Stimulated activated CD4-positive, alpha-beta T cell treated with anti-CD3 and anti-CD28 coated beads, Interleukin-1b, Interleukin-23, amount 100 ng/mL, for 48 hours (primary cell): Measurements from ENCODE around the gene VSIR.

ENCODE experiments used
- DNase-seq: peaks from one replicate; pipeline ENCODE4 v3.0.0-alpha.2; 2020

Gene VSIR

DNA sequence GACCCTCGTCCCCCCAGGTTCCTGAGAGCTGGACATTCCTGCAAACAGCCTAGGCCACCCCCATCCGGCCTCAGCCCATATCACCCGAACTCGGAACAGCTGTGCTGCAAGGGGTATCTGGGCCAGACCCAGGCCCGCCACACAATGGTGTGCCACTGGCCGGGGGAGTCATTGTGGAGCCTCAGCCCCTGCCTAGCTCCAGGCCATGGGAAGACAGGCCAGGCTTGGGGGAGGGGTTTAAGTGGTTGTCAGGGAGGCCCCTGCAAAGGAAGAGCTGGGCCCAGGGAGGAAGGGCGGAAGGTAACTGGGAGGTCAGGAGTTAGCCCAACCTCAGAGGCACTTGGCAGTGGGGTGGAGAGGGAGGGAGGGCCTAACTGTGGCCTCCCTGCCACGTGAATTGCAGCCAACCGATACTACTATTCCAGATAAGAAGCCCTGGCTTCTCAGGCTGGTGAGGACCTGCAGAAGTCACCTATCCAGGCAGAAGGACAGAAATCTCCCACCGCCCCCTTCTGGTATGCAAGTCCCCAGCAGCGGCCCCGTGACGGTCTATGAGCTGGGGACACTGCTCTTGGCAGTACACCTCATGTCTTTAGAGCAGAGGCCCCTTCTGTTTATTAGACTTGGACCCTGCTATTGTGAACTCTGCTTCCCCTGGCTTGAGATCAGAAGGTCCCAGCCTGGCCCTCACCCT lies 26.8 kb downstream of the VSIR start:
- DNase-seq: peak; percentile 37

DNA sequence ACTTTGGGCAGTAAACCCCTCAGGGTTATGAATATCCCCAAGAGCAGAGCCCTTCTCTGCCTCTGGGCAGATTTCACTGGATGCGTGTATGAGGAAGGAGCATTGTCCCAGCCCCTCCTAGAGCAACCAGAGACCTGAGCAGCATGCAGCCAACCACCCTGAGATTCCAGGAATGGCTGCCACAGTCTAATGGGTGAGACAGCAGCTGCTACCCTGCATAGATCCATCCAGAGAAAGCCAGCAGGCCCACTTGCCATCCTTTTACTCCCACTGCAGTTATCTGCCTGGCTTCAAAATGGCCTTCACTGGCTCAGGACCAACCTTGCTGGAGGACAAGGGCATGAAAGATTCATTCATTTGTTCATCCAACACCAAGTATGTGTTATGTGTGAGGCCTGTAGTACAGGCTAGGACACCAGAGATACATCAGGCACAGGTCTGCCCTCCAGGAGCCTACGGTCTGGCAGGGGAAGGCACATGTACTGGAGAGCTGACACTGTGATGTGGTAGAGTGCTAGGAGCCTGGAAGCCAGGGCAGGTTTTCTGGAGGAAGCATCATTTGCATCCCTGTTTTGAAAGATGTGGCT lies 27.6 kb downstream of the VSIR start:
- no peak for DNase-seq

DNA sequence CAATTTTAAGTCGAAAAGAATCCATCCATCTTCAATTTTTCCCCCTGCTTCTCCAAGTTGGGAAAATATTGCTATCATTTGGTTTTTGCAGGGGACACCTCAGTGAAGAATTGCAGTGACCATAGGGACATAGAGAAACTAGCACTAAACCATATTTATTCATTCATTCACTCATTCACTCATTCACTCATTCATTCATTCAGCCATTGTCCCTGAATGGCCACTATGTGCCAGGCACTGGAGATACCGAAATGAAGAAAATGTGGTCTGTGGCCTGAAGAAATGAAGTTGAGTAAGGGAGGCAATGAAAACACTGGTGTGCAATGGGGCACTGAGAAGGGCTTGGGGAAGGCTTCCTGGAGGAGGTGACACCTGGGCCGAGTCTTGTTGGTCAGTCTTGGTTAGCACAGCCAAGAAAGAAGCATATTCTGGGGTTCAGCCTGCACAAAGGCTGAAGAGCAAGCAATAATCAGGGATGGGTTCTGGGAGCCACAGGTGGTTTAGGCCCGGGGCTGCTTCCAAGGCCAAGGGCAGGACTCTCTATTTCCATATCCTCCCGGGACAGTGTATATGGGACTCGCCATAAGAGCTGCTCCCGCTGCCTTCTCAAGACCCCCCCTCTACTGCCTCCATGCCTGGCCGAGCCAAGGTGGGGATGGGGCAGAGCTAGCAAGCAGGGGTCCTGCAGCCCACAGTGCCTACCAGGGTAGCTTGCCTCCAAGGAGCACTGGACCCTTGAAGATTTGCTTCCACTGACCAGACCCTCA lies 28.2 kb downstream of the VSIR start:
- DNase-seq: no peak

DNA sequence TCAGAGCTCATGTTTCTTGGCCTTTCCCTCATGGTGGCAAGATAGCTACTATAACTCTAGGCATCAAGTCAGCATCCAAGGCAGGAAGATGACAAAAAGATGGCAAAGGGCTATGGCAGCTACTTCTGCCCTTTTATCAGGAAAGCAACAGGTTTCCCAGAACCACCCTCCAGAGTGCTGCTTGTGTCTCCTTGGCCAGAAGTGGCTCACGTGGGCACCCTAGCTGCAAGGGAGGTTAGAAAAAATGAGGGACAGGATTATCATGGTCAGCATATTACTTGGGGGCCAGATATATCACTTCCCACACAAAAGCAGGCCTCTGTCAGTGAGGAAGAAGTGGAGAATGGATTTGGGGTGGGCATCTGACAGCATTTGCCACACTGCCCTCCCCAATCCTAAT lies 29.5 kb downstream of the VSIR start:
- DNase-seq: no peak

DNA sequence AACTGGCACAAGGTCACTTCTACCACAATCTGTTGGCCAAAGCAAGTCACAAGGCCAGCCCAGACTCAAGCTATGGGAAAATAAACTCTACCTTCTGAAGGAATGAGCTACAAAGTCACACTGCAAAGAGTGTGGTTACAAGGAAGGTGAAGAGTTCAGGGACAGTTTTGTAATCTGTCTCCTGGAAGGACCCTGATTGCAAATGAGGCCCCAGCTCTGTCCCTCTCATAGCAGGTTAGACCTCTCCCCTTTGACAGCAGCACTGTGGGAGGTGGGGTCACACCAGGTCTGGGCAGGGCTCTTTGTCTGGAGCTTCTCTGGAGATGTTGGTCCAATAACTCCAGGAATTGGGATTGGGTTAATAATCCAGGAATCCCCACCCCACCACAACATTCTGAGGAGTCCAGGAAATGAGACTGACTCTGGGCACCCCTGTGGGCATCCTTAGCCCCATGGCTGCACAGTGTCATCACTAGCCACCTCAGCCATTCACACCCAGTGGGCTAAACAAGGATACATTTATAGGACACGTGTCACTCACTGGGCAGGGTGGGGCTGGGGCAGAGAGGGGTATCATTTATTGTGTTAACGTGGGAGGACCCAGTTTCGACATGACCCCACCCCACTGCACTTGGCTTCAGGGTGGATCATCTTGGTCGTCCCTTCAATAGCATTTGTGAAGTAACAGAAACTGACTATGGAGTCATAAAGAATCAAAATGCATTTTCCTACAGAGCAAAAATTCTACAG lies 30.1 kb downstream of the VSIR start:
- no peak for DNase-seq

DNA sequence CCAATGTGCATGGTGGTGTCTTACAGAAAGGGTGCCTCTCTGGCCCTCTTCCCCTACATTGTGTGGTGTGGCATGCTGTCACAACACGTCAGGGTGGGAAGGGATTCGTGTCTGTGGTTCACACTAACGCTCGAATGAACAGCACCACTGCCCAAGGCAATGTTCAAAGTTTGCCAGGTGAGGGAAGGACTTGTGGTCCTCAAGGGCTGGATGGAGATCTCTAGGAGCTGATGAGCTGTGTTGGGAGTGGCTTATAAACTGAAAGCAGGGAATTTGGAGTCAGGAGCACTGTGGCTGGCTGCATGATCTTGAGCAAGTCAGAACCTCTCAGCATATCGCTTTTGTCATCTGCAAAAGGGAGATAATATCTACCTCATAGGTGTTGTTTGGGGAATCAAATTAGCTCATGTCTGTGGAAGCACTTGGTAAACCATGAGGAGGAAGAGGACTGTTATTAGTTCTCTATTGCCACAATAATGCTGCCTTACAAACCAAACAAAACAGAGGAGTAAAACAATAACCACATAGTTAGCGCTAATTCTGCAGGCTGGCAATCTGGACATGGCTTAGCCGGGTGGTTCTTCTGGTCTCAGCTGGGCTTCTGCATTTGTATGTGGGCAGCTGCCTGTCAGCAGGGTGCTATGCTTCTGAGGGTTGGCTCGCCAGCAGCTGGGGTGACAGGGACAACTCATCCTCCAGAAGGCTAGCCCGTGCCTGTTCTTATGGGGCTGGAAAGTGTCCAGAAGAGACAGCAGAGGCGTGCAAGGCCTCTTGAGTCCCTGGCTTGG lies 30.8 kb downstream of the VSIR start:
- no peak for DNase-seq

DNA sequence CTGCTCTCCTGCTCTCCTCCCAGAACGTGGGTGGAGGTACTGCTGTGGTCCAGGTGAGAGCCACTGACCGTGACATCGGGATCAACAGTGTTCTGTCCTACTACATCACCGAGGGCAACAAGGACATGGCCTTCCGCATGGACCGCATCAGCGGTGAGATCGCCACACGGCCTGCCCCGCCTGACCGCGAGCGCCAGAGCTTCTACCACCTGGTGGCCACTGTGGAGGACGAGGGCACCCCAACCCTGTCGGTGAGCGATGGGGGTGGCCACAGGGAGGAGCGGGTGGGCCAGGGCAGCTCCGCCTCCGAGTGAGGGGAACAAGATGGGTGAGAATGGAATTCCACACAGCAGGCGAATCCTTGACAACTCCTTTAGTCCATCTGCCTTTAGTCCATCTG lies 31.6 kb downstream of the VSIR start:
- no peak for DNase-seq

DNA sequence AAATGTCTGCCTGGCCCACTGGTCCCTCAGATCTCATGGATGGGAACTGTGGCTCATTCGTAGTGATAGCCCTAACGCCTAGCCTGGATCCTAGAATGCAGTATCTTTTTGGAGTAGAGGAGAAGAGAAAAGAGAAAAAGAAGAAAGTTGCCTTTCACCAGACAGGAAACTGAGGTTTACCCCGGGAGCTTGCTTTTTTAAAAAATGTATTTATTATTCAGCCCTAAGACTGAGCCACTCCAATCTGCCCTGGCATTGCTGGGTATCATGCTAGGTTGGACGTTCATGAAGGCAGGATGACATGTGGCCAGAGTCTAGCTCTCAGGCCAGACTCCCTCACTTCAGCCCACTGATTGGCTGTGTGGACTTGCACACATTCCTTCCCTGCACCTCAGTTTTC lies 32.3 kb downstream of the VSIR start:
- no peak for DNase-seq

DNA sequence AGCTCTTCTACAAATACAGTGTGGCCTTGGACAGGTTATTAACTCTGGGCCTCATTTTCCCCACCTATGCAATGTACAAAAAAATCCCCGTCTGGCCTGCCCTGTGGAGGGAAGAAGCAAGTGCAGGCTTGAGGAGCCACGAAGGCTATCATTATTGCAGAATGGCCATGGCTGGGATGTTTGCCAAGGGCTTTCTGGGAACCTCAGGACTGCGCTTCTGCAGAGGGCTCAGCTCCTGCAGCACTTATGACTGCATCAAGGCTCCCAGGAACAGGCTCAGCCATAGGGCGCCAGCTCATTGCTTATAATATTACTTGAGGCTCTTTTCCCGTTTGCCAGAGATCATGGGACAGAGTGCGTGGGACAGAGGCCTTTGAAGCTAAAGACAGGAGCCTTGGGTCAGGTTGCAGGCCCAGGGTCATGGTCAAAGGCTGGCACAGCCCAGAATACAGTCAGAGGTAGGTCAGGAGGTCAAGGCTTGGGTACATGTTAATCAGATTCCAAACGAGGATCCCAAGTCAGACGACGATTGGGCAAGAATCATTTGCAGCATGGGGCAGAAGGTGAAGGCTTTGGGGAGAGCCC lies 33.2 kb downstream of the VSIR start:
- DNase-seq: no peak

DNA sequence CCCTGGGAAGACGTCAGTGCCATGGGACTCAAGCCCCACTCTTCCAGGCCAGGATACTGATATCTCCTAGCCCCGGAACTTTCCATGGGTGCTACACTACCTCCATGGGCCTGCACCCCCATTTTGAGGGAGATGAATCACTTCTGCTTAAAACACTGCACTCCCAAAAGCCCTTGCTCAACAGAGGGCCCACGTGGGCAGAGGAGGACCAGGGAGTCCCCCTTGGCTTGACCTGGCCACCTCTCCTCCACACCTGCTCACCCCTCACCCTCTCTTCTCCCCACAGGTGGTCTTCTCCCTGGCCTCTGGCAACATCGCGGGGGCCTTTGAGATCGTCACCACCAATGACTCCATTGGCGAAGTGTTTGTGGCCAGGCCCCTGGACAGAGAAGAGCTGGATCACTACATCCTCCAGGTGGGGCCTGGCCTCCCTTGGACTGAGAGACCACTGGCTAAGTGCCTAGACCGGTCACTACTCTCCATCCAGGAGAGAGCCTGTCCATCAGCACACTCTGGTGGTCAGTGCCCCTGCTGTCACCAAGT lies 33.9 kb downstream of the VSIR start:
- DNase-seq: no peak

DNA sequence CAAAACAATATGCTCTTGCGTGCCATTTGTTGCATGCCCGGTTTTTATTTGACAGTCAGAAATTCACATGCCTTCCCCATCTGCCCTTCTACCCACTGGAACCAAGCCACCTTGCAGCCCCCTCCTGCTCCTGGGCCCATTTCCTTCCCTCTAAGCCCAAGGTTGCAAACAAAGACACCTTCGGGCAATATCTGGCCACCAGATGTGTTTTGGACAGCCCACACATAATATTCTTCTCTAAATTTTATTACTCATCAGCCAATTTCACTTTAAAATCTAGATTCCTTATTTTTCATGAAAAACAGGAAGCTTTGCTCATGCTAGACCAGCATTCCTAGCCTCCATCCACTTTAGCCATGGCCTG lies 35.5 kb downstream of the VSIR start:
- no peak for DNase-seq

DNA sequence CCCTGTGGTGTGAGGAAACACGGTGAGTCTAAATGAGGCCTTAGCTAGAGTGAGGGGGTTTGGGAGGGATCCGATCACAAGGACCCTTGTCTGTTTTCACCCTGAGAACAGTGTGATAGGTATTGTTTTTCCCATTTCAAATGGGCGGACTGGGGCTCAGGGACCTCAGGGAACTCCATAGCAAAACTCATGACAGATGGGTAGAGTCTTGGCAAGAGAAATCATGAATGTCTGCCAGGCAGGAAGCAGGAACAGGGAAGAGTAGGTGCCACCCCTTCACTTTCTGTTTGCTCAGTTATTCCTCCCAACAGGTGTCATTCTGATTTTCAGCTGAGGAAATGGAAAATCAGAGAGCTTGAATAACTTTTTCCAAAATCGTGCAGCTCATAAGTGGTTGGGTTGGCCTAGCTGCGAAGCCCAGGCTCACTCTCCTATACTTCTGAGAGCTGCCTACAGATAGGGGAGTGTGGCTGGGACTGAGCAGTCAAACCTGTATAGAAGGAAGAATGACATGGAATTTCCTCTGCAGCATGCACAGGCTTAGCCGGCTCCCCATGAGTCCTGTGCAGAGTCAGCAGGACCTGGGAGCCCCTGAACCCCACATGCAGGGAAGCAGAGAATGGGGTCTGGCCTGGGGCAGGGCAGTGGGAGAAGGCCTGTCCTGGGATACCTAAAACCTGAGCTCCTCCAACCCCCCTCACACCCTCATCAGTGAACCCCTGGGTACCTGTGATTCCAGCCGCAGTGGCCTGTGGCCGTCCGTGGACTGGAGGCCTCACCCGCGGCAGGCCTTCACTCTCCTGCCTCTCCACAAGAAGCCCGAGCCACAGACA lies 36.1 kb downstream of the VSIR start:
- peak; percentile 55 for DNase-seq

DNA sequence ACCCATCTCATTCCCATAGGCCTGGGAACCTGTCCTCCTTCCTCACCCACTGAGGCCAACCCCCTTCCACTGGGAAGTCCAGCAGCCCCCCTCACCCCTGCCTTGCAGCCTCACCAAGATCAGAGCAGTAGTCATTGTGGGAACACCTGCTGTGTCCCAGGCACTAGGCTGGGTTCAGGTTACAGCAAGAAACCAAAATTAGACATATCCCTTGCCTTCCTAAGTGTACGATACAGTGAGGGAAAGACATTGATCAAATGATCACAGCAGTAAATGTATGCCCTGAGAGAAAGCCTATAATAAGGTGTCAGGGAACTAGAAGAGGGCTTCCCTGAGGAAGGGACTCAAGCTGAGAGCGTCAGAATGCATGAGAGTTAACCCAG lies 36.8 kb downstream of the VSIR start:
- no peak for DNase-seq

DNA sequence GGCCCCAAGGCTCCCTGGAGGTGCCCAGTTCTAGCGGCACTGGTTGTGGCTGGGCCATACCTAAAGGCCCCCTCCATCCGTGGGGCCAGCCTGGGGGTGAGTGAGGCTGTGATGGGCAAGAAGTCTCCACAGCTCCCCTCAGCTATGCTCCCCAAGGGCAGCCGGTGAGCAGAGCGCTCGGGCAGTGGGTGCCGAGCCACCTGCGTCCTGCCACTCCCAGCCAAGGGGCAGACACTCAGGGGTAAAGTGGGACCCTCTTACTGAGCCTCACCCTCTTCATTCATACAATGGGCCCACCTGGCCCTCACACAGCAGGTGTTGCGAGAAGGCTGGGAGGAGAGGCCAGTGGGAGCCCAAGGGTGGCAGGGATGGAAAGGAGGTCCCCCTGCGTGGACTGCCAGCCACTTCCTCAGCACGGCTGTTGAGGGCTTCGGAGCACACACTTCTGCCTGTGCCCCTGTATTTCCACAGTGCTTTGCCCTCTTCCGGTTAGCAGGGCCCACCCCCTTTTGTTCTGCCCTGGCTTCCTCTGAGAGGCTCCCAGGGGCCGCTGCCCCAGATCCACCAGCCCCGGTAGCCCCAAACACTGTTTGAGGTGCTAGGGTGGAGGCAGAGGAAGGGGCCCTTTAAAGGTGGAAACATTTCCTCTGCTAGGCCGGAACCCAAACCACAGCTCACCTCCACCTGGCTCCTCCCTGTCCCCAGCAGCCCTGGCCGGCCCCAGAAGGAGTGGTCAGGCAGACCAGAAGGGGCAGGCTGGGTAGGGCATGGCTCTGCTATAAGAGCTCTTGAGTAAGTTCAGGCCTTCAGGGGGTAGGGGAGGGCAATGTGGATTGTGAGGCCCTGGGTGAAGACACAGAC lies 37.4 kb downstream of the VSIR start:
- peak; percentile 56 for DNase-seq

DNA sequence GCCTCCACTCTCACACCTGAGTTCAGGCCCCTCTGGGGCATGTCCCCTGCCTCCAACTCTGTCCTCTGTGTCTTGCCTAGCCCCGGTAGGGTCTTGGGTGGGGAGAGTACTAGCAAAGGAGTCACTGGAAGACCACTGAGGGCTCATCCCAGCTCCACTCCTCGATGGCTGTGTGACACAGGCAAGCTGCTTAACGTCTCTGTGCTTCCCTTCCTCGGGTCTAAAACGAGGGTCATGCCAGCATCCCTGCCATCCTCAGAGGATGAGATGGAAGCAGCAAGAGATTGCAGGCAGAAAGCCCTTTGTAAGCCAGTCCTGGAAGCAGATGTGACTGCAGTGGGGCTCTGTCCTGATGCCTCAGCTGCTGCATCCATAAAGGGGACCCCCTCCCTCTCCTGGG lies 38.5 kb downstream of the VSIR start:
- no peak for DNase-seq

DNA sequence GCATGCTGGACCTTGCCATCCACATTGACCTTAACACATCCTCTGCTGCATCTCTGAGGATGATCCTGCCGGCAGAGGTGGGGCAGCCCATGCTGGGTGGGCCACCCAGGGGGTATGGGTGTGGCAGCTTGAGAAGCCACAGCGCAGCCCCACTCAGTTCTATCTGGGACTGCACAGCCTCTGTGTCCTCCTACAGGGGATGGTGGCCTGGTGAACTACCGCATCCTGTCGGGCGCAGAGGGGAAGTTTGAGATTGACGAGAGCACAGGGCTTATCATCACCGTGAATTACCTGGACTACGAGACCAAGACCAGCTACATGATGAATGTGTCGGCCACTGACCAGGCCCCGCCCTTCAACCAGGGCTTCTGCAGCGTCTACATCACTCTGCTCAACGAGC lies 41.5 kb downstream of the VSIR start:
- no peak for DNase-seq

DNA sequence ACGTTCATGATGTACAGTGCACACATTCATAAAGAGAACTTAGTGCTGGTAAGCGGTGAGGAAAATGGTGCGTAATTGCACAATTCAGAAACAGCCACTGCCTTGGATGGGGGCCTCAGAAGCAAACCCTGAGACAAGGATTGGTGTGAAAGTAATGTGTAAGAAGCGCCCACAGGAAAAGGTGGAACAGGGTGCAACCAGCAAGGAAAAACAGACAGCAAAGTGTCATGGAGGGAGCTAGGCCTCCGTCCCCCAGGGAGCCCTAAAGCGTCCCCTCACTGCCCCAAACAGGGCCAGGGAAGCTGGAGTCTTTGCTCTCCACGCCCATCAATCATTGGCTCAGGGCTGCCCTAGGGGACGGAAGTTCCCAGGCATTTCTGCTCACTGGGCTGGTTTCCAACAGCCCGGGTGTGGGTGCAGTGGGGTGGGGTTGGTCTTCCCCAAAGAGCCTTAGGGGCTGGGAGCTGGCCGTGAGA lies 44.1 kb downstream of the VSIR start:
- DNase-seq: no peak

DNA sequence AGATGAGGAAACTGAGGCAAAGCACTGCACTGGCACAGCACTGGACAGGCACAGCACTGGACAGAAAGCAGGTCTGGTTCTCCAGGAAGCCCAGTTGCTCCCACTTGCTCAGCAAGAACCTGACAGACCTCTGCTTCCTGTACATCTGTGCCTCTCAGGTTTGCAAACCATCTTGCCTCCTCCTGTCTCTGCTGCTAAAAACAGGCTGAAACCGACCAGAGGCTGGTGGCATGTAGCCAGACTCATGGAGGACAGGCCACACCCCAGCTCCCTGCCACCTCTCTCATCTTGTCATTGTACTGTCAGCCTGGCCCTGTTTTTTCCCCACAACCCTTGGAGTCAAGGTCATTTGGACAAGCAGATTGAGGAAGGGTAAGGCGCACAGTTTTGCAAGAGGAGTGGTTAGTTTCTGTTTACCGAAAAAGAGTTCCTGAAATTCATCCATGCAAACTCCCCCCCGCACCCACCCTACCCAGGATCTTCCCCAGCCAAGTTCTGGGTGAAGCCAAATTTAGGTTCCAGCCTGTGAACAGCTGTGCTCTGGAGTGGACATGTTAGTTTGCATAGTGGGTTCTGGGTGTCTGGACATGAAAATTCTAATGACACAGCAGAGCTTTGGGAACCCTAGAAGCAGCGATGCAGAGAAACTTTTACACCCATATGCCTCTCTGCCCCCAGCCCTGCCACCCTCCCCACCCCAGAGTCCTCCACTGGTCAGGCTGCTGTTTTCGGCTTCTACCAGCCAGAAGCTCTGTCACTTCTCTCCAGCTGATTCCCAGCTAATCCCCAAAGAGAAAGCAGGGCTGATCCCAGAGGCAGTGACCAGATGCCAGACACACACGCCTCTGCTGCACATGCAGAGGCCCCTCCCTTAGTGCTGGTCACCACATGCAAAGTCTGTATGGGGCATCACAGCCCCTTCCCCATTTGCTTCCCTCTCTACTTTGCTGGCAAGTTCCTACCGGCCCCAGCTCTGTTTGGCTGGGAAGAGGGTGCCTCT lies 45.3 kb downstream of the VSIR start:
- peak; percentile 71 for DNase-seq
